GM21360 (cell line): ENCODE data around the gene SETD3.

Experiments
- ATAC-seq: cut with Tn5 transposase; IDR thresholded peaks from one replicate; pipeline ENCODE4 v1.9.1; 2021; ENCODE audit warnings: mild to moderate bottlenecking, moderate library complexity; ENCODE audit not compliant: unreplicated experiment

The SETD3 gene

DNA sequence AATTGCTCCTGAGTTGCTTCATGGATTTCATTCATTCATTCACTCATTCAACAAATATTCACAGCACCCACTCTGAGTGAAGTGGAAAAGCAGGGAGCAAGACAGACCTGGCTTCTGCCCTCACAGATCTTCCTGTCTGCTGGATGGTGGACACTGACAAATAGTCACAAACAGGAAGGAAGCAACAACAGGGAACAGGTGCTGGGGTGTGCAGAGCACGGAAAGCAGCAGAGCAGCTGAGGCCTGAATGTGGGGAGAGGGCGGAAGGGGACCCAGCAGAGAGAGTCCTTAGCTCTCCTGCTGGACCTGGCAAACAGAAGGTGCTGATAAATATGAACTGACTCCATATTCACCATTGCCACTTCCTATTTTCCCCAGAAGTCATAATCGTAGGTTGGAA lies 54.4 kb downstream of the SETD3 start:
- ATAC-seq: no peak

DNA sequence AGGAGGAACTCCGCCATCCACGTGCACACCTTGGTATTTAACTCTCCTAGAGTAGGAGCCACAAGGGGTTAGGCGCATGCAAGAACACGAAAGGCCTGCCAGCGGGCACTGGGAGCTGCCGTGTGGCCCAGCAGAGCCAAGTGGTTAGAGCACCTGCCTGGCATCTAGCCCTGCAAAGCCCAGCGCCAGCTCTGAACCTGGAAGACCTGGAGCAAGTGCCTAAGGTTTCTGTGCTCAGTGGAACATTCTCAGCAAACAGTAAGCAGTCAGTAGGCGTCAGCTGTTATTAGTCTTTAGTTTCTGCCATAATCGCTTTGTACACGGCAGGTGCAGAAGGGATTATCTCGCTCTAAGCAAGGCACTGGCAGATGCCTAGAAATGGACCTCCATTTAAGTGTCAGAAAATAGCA lies 55.4 kb downstream of the SETD3 start:
- no peak for ATAC-seq

DNA sequence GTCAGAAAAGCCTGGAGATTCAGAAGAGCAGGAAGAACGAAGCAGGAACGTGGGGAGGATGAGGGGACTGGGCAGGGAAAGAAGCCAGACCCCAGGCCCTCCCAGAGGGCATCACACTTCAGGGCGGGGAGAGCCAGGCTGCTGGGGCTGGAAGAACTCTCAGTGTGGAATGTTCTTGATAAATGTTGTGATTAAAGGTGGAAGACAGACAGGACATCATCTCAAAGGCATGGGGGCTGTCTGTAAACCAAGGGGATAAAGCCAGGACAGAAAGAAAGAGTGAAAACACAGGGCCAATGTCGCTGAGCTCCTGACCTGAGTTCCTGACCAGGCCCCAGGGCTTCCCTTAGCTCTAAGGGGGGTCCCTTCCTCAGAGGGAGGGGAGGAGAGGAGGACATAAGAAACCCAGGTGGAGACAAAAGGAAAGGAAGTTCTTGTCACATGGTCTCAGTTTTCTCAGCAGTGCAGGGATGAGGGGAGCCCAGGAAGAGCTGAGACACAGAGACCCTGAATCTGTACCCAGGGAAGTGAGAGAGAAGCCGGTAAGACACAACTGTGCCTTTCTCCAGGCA lies 56.3 kb downstream of the SETD3 start:
- ATAC-seq: no peak

DNA sequence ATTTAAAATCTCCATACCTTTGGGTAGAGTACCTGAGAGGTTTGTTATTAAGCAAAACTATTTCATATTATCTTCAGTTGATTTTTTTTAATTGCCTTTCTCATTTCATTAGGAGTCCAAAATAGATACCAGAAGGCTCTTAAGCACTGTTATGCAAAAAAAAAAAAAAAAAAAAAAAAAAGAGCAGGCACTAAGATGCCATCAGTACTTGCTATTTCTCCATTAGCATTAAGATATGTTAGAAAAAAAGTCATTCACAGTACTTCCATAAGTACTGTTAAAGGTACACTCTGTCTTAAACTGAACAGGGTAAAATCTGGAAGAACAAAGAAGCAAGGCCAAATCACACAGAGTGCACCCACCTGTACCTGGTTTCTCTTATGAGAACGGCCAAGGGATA lies 57.2 kb downstream of the SETD3 start:
- ATAC-seq: no peak

DNA sequence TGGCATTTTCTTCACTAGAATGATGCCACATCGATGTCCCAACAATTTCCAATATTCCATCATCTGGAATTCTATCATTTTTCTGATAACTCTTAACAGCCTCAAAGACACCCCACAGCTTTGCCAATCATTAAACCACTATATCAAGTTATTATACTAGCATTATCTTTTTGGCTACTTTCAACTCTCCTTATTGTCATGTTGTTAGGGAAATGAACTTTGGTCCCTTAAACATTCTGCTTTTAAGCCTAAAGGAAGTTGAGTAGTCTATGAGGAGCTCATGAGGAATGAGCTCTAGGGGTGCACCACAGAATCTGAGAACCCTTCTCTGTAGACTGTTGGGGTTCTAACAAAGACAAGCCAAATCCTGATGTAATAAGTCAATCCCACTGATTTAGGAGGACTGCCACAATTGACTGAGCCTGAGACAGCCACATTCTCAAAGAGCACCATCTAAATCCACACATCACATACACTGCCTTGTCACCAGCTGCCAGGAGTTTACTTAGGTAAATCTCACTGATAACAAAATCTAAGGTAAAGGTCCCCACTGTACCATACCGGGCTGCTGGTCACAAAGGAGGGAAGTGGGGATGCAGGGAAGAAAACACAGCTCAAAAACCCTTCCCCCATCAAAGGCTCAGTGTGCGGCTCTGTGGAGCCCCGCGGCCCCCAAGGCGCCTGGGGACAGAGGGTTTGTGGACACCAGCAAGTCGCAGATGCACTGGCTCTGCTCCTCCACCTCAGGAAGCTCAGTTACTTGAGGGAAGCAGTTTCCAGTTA lies 58.2 kb downstream of the SETD3 start:
- ATAC-seq: no peak

DNA sequence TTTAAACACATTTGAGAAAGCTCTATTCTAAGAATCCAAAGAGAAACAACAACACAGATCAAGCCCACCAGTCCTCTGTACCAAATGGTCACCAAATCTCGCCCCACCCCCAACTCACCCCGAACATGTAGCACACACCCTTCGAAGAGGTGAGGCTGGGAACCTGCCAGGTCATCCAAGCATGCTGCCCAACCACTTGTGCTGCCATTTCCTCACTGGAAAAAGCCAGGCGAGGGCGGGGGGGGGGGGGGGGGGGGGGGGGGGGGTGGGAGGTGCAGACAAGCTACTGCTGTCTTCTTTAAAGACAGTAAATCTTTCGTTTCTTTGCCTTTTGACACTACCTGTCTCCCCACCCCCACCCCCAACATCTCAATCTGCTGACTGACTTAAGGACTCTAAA lies 59.9 kb downstream of the SETD3 start:
- no peak for ATAC-seq

DNA sequence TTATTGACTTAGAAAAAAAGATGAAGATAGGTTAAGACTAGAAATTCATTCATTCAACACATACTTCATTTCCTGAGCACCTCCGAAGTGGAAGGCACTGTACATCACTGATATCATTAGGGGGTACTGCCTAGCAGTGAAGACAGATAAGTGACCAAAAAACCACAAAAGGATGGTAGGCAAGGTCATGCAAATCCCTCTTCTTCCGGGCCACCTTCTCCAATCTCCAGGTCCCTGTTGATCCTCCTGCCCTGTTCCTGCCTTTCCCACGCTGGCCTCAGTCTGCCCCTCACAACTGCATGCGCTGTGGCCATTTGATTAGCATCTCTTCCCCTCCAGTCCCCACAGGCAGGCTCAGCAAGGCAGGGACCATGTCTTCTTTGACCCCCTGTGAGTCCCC lies 60.8 kb downstream of the SETD3 start:
- ATAC-seq: no peak

DNA sequence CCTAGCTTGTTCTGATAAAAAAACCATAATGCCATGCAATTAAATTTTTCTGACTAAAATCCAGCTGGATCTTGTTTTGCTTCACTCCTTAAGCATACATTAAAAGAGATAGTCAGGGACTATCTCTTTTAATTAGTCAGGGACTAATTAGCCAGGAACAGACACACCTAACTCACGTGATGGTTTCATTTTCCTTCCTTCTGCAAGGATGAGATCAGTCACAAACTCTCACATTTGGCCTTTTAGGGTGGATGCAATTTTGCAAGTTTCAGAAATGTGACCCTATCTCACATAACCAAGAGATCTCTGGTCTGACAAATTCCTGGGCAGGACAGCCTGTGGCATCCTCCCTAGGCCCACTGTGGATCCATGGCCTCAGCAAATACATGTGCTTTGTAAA lies 62.4 kb downstream of the SETD3 start:
- no peak for ATAC-seq

DNA sequence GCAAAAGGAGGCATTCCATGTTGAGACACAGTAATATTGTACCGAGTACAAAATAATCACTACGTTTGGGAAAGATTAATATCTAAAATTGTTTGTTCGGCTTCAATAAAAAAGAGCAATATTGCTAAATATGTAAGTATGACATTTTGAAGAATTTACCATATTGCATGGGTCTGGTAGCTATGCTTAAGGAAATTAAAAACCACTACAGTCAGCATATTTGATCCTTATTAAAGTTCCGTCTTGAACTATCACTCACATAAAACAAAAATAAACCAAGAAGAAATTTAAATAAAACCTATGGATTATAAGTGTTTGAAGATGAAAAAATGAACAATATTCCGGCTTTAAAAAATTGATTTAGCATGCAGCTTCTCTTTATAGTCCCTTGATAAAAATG lies 63.8 kb downstream of the SETD3 start:
- ATAC-seq: no peak

DNA sequence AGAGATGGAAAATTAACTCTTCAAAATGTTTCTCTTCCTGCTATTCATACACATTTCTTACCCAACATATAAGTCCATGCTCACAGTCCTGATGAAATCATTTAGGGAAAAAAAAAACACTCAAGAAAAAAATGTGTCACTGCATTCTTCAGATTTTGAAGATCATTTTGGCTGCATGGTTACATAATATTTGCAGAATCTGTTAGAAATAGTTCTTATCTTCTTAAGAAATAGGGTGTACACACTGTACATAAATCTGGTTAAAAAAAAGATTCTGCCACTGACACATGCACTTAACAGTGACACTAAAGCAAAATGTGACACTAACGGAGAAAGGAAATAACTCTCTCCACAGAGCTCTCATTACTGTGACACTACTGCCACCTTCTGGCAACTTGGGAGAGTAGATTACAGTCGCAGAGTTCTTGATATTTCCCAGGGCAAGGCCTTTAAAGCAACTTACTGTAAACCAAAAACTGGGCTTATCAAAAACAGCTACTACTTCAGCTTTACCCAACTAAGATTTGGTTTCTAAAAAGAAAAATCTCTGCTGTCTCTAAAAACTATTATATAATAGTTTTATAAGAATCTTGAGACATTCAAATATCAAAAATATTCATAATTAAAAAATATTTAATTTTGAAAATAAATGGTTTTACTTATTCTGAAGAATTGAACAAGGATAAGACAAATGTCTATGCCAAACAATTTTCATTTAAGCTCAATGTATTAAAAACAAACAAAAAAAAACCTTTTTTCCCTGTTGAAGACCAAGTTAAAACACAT lies 65.0 kb downstream of the SETD3 start:
- peak; percentile 91 for ATAC-seq

DNA sequence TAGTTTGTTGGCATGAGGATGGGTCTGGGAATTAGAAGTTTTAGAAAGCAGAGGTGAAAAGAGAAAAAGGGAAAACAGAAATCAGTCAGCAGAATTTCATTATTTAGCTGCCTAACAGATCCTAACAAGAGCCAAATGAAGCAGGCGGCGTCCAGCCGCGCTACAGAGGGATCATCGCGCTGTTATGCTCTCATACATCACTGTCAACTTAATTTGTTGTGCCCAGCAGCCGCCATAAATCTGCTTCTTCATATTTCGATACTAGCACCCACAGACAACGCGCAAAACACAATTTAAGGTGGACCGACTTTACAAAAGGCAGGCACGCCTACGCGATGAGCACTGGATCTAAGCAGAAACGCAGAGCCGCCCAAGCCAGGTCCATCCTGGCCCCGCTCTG lies 66.7 kb downstream of the SETD3 start:
- no peak for ATAC-seq

DNA sequence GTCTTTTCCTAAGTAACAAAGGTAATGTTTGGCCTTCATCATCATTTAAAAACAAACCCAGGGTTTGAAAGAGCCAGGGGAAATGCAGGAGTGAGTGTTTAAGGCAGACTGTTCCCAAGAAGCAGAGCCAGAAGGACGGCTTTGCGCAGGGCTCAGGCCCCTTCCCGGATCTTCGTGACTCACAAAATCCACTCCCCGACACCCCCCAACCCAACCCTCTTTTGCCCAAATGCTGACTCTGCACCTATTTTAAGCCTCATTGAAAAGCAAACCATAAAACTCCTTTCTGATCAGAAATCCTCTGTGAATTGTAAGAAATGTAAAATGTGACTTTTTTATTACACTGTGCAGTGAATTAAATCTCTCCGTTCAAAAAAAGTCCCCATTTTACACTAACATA lies 67.5 kb downstream of the SETD3 start:
- no peak for ATAC-seq

DNA sequence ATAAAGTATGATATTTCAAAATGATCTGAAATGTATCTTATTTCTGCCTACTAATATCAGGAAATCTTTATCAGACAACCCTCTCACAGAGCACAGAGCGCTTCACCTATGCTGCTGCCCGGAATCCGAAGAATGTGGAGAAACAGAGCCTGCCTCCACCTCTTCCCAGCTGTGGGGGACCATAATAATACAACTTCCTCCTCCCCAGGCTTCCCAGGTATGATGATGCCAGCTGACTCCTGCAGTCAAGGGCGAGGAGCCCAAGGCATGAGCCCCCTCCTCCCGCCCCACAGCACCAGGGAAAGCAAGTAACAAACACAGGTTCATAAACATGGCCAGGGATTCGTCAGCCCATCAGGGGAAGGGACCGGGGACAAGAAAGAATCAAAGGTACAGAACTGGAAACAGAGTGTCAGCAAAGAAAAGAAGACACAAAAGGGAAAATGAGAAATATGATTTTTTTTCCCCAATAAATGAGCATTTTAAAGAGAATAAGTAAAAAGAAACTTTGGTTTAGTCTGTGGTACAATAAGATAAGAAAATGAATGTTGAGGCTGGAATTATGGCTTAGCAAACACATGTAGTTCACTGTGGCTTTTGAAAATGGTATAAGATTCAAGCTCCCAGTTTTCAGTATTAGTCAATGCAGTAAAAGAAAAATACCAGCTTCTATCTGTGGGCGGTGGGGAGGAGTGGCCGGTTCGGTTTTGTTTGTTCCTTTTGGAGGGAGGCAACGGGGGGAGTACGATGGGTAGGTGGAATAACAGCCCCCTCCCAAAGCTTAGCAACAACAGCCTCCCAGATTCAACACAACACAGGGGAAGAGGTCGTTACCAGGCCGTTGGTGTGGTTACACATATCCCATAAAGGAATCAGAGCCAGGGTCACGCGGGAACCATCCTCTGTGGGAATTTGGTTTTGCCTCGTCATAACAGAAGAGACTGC lies 68.3 kb downstream of the SETD3 start:
- no peak for ATAC-seq

DNA sequence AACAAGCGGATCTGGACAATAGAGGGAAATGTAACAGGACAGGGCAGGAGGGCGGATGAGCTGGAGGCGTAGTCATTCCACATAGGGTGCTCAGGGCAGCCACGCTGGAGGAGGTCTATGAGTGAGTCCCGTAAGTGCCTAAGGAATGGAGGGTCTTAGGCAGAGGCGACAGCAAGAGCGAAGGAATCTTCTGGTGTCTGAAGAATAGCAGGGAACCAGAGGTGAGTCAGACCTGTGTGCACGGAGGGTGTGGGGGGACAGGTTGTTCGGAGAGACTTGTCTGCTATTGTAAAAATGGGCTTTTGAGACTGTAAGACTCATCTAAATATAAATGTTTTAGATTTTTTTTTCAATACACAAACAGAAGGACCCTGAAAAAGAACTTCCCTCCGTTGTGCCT lies 70.6 kb downstream of the SETD3 start:
- no peak for ATAC-seq

DNA sequence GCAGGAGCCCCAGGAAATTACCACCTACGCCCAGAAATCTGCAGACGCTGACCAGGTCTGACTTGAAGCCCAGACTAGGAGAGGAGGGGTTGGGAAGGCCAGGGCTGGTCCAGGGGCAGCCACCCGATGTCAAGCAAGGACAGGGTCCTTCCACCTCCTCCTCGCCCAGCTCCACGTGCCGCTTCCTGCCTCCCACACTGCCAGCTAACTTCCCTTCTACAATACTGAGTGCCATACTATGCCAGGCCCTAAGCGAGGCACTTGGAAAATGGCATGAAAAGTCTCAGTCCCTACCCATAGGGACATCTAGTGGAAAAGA lies 71.7 kb downstream of the SETD3 start:
- no peak for ATAC-seq

DNA sequence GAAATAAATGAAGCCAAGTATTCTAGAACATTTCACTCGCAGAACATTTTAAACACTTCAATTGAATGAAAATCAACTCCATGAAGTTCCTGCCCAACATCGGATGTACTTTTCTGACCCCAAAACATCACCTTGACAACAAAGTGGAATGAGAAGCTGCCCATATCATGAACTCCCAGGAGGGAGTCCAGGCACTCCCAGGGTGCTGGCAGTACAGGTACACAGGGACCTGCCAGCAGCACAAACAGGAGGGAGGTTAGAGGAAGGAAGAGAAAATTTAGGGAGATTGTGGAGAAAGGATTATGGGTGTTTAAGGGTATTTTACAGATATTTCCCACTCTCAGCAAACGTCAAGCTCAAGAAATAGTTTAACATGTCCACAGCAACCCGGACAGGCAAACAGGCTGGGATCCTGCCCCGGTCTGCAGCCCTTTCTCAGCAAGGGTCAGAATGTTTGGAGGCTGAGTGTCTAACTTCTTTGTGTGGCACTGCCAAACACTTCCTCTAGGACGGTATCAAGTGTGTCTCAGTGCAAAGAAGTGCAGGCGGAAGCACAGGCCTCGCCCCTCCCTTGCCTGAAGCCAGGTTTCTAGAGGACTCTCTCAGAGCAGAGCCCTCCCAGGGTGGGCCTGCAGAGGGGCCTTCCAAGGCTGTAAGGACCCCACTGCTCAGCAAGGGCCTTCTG lies 72.2 kb downstream of the SETD3 start:
- no peak for ATAC-seq

DNA sequence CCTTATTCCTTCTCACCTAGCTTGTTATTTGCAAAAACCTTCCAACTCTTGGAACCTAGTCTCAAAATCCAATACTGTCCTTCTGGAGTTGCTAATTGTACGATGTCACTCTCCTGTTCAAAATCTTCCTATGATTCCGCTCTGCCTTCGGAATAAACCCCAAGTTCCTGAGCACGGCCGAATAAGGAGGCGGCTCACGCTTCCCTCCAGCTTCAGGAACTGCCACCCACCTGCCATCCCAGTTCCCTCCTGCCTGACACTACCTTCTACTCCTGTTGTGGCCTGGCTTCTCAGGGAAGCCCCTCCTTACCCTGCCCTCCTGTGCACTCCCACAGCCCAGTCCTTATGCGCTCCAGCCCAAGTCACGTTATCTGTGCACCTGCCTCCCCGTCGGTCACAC lies 73.2 kb downstream of the SETD3 start:
- no peak for ATAC-seq

DNA sequence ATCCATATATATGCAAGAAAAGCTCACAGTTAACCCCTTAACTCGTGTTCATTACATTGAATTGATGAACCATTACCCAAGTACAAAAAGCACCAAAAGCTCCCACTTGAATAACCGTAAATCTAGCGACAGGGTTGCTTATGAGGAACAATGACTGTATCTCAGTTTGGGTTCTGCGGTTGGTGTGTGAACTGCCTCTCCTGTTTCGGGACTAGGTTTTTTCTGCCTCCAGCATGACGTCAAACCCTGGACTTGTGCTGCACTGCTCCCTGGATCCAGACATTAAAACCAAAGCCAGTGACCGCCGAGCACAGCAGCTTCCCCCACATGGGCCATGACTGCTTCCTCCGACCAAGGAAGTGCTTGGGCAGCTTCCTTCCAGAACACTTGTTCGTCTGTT lies 77.7 kb downstream of the SETD3 start:
- ATAC-seq: no peak

DNA sequence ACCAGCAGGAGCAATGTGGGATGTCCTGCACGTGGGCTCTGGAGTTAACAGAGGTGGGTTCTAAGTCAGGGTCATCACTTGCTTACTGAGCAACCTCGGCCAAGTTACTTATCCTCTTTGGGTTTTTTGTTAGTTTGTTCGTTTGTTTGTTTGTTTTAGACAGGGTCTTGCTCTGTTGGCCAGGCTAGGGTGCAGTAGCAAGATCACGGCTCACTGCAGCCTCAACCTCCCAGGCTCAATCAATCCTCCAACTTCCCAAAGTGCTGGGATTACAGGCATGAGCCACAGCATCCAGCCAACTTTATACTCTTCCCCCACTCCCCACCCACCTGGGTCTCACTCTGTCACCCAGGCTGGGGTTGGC lies 78.4 kb downstream of the SETD3 start:
- ATAC-seq: no peak

DNA sequence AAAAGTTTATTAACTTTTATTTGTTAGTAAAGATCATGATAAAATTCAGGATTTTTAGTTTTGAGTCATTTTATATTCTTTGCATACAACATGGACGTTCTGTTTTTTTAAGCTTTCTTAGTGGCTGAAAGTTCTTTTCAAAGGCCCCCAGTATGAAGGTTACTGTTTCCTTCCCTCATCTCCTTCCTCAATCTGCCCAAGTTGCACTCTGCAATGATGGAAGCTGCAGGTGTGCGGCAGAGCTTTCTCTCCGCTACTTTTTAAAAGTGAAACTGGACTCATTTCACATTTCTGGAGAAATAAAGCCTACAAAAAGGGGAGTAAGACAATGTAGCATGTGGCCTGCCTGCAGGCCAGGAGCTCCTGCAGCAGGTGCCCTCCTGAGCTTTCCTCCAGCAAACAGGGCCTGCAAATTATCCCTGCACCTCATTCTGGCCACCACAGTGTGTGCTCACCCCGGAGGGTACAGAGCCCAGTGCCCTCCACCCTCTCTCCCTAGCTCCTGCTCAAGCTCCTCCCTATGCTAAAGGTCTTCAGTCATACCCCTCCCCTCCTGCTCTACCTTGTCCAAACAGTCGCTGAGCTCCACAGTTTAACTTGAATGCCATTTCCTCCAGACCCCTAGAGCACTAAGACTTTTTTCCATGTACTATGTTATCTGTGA lies 78.9 kb downstream of the SETD3 start:
- ATAC-seq: no peak
